Hematopoietic multipotent progenitor cell (in vitro differentiated cells): ENCODE measurements around the gene MB. TPM values are rescaled to one million over a fixed set of nuclear protein-coding genes. Genes with fewer than 3 reads are reported as not detected.

Experiments used
- DNase-seq, 3 donors: peaks; one replicate each; pipeline ENCODE4 v3.0.0-alpha.2; 2011 to 2015; ENCODE audit warnings: low read depth in 2 of 3, low spot score in 2 of 3
- total RNA-seq: library from RNA; depleted of rRNA; stranded (reverse); fragments of >200 nt; gene quantifications from one replicate; pipeline ENCODE4 v1.2.3, GENCODE V29; 2012

Gene MB
- total RNA-seq, 1 donor, result not detected

GRCh38 chr22:35599364-35599763, 17.8 kb downstream of the MB start:
- DNase-seq, result no peak

- no peak for DNase-seq
These were observed 18.8 kb downstream of the MB start for GRCh38 chr22:35598396-35598710.

- no peak for DNase-seq
These were observed 19.3 kb downstream of the MB start for GRCh38 chr22:35597692-35598395.

GRCh38 chr22:35596821-35597220, 20.3 kb downstream of the MB start:
- no peak for DNase-seq

- DNase-seq, result no peak
These were observed 22.4 kb downstream of the MB start for GRCh38 chr22:35594686-35595085.

- DNase-seq, result no peak
These were observed 23.1 kb downstream of the MB start for GRCh38 chr22:35593891-35594470.

- no peak for DNase-seq
These were observed 23.8 kb downstream of the MB start for GRCh38 chr22:35593071-35593890.

GRCh38 chr22:35592418-35592967, 24.6 kb downstream of the MB start:
- no peak for DNase-seq

- DNase-seq, result no peak
These were observed 25.3 kb downstream of the MB start for GRCh38 chr22:35591714-35592417.

GRCh38 chr22:35590634-35591295, 26.4 kb downstream of the MB start:
- no peak for DNase-seq

- no peak for DNase-seq
These were observed 27.4 kb downstream of the MB start for GRCh38 chr22:35589756-35590093.

GRCh38 chr22:35589071-35589755, 27.9 kb downstream of the MB start:
- DNase-seq, result no peak

GRCh38 chr22:35587896-35588295, 29.2 kb downstream of the MB start:
- DNase-seq, result no peak

GRCh38 chr22:35587447-35587870, 29.7 kb downstream of the MB start:
- no peak for DNase-seq

GRCh38 chr22:35586771-35587170, 30.4 kb downstream of the MB start:
- DNase-seq, result no peak

GRCh38 chr22:35582861-35583670, 34.1 kb downstream of the MB start:
- peak; percentile 39 to 66 (median 52) for DNase-seq

- no peak for DNase-seq
These were observed 34.8 kb downstream of the MB start for GRCh38 chr22:35582218-35582860.

- DNase-seq, result no peak
These were observed 36.1 kb downstream of the MB start for GRCh38 chr22:35581023-35581413.
